ENCODE measurements around the gene BCL2.

BCL2 gene

DNA sequence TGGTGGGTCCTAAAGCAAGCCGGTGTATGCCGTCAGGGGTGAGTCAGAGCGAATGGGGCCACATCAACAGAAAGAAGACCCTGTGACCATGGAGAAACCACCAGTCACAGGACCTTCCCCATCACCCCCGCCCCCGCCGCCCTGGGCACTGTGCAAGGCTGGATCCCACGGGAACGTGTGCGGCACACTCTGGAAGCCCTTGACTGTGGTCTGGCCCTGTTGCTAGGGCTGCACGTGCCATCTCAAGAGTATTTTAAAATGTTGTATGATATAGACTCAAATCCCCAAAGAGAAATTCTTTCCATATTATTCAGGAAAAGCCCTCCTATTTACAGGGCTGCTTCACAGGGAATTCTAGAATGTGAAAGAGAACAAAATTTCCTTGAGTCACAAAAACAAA lies 174.8 kb downstream of the BCL2 start:
- DNase-seq (ENCODE audit: low spot score), result no peak
- H3K27ac ChIP-seq, result no peak overlapping the region
- POLR2A ChIA-PET (ENCODE audit: low non-redundant PET), result no interaction called here
- CTCF ChIA-PET, result no interaction called here
- TF ChIP-seq, protein P1, sequence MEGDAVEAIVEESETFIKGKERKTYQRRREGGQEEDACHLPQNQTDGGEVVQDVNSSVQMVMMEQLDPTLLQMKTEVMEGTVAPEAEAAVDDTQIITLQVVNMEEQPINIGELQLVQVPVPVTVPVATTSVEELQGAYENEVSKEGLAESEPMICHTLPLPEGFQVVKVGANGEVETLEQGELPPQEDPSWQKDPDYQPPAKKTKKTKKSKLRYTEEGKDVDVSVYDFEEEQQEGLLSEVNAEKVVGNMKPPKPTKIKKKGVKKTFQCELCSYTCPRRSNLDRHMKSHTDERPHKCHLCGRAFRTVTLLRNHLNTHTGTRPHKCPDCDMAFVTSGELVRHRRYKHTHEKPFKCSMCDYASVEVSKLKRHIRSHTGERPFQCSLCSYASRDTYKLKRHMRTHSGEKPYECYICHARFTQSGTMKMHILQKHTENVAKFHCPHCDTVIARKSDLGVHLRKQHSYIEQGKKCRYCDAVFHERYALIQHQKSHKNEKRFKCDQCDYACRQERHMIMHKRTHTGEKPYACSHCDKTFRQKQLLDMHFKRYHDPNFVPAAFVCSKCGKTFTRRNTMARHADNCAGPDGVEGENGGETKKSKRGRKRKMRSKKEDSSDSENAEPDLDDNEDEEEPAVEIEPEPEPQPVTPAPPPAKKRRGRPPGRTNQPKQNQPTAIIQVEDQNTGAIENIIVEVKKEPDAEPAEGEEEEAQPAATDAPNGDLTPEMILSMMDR (conservative IDR thresholded peaks at IDR 0.05; ENCODE audit: low read depth), result no peak

DNA sequence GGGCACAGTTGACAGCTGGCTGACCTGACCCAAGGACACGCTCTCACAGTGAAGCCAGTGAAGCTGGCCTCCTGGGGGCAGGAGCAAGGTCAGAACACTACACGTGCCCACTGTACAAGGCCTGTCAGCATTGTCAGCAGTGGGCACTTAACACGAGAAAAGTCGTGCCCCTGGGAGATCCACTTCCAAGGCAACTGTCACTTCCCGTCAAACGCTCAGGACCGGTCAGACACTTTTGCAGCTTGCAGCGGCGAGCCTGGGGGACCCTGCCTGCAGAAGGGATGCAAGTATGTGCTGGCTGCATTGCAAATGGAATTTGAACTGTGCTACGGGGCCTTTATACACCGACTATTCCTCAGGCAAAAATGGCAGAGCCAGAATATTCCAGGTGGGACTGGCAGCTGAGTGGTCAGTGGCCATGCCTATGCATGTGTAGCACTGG lies 176.2 kb downstream of the BCL2 start:
- TF ChIP-seq, protein P1 (conservative IDR thresholded peaks at IDR 0.05; ENCODE audit: low read depth), result no peak
- DNase-seq (ENCODE audit: low spot score), result no peak
- POLR2A ChIA-PET (ENCODE audit: low non-redundant PET), result no interaction called here
- no peak overlapping the region for H3K27ac ChIP-seq
- CTCF ChIA-PET, result interaction anchor here (0.6 kb wide), 1 partner anchor 84 kb away, joined by 4 read pairs; no protein-coding TSS in a partner anchor

DNA sequence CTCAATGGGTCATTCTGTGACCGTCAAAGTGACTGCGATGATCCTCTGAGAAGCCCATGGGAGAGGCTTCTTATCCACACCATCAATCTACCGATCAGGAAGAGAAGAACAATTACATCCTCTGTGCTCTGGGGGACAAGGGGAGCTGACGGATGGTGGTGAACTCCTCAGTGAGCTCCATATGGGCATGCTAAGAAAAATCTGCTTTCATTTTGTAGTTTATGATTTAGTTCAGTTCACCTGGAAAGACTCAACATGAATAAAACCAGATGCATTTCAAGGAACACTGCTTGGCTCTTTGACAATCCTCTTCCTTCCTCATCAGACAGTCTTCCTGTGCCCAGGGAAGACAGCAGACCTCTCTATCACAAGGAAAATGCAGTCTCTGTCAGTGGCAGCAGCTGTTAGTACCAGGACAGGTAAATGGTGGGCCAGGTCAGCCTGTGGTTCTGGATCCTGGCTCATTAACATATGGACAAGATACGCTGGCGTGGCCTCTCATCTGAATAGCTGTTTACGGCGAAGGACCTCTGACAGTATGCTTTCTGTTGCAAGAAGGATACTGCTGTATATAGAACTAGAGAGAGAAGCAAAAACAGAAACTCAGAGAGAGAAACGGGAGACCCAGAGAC lies 176.9 kb downstream of the BCL2 start:
- DNase-seq (ENCODE audit: low spot score), result no peak
- CTCF ChIA-PET, result interaction anchor here (0.6 kb wide), 3 partner anchors 11 to 433 kb away, joined by 3 to 5 read pairs (median 4); no protein-coding TSS in a partner anchor
- TF ChIP-seq, protein P1 (conservative IDR thresholded peaks at IDR 0.05; ENCODE audit: low read depth), result no peak
- POLR2A ChIA-PET (ENCODE audit: low non-redundant PET), result no interaction called here
- H3K27ac ChIP-seq, result no peak overlapping the region

DNA sequence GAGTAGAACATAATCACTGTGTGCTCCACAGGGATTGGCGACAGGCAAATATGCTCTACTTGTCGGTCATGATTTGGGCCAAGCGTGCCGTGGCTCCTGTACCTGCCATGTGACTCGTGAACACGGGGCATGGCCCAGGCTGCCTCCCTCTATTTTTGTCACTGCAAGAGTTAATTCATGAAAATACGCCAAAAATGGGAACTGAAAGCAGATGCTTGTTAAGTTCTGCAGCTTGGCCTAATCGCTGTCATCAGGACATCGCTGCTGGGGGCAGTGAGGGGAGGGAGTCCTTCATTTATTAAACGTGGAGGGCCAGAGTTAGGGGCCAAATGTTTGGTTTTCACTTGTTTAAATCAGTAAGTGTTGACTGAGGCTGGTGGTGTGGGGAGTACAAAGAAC lies 177.8 kb downstream of the BCL2 start:
- ChIA-PET POLR2A (ENCODE audit: low non-redundant PET) (no interaction called here), CTCF (interaction anchor here (0.5 kb wide), 1 partner anchor 48 kb away, joined by 9 read pairs; no protein-coding TSS in a partner anchor)
- TF ChIP-seq, protein P1 (conservative IDR thresholded peaks at IDR 0.05; ENCODE audit: low read depth), result no peak
- DNase-seq (ENCODE audit: low spot score), result no peak
- no peak overlapping the region for H3K27ac ChIP-seq

DNA sequence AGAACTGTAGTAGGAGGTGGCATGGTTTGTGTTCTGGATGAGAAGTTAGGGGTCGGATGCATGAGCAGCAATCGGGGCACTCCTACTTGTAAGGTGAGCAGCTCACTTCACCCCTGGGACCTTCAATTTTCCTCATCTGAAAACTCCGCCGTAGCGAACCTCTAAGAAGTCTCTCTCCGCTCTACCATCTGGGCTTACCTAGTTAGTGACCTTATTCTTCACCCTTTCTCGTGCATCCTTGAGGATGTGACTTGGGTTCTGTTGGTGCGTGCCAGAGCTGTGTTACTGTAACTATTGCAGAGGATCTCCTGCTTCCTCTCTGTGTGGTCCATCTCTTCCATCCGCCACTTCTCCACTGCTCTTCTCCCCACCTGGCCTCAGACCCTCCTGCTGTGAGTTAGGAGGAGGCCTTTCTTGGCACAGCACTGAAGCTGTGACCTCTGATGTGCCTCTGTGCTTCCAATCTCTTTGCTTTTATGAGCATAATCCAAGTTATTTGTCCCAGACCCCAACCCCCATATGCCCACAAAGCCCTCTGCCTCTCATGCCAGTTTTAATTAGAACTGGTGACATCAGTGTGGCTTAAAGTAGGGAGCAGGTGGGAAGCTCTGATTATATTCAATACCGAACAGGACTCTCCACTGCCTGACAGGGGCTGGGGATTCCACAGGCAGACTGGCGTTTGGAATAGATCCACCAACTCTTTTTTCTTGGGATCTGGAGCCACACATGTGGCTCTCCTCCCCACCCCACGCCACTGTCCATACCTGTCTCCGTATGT lies 178.4 kb downstream of the BCL2 start:
- no peak overlapping the region for H3K27ac ChIP-seq
- TF ChIP-seq, protein P1 (conservative IDR thresholded peaks at IDR 0.05; ENCODE audit: low read depth), result no peak
- no peak for DNase-seq (ENCODE audit: low spot score)
- ChIA-PET CTCF (interaction anchor here (0.5 kb wide), 1 partner anchor 48 kb away, joined by 9 read pairs; no protein-coding TSS in a partner anchor), POLR2A (ENCODE audit: low non-redundant PET) (no interaction called here)

DNA sequence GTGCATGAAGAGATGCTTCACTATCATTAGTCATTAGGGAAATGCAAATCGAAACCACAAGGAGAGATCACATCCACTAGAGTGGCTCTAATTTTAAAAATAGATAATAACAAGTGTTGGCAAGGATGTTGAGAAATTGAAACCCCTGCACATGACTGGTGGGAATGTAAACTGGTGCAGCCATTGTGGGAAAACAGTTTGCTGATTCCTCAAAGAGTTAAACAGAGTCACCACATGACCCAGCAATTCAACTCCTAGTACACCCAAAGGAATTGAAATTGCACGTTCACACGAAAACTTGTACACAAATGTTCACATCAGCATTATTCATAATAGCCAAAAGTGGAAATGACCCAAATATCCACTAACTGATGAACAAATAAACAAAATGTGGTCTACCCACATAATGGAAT lies 179.5 kb downstream of the BCL2 start:
- CTCF ChIA-PET, result interaction anchor here (0.7 kb wide), 1 partner anchor 9 kb away, joined by 3 read pairs; no protein-coding TSS in a partner anchor
- H3K27ac ChIP-seq, result no peak overlapping the region
- TF ChIP-seq, protein P1 (conservative IDR thresholded peaks at IDR 0.05; ENCODE audit: low read depth), result no peak
- POLR2A ChIA-PET (ENCODE audit: low non-redundant PET), result no interaction called here
- no peak for DNase-seq (ENCODE audit: low spot score)

Measured in RWPE1 (cell line).